ENCODE data around the gene ATN1. TPM values are rescaled to one million over a fixed set of nuclear protein-coding genes. Genes with fewer than 3 reads are reported as not detected.

ATN1 gene
- total and polyA plus RNA-seq, 9 of the 15 experiments (the other 6 are each of a cell fraction or from before 2014, with no cell fraction given), result 0.15 to 49.8 (median 2.7) TPM

DNA sequence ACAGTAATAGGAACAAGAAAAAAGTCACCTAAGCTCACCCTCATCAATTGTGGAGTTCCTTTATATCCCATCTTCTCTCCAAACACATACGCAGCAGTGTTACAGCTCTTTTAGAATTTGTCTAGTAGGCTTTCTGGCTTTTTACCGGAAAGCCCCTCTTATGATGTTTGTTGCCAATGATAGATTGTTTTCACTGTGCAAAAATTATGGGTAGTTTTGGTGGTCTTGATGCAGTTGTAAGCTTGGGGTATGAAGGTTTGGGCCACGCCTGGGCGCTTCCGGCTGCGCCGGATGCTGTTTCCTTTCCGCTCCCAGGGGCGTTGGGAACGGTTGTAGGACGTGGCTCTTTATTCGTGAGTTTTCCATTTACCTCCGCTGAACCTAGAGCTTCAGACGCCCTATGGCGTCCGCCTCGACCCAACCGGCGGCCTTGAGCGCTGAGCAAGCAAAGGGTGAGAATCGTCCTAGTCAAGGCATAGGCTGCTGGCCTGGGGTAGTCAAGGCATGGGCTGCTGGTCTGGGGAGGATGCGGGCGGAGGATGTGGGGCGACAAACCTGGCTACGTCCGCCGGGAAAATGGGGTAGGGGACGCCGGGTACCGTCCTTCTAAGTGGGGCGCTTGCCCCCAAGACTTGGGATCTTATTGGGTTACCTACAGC lies 16.1 kb downstream of the ATN1 start, which contains the start of the genes C12orf57 and RNU7-1 (continued):
- TF ChIP-seq, protein P1, sequence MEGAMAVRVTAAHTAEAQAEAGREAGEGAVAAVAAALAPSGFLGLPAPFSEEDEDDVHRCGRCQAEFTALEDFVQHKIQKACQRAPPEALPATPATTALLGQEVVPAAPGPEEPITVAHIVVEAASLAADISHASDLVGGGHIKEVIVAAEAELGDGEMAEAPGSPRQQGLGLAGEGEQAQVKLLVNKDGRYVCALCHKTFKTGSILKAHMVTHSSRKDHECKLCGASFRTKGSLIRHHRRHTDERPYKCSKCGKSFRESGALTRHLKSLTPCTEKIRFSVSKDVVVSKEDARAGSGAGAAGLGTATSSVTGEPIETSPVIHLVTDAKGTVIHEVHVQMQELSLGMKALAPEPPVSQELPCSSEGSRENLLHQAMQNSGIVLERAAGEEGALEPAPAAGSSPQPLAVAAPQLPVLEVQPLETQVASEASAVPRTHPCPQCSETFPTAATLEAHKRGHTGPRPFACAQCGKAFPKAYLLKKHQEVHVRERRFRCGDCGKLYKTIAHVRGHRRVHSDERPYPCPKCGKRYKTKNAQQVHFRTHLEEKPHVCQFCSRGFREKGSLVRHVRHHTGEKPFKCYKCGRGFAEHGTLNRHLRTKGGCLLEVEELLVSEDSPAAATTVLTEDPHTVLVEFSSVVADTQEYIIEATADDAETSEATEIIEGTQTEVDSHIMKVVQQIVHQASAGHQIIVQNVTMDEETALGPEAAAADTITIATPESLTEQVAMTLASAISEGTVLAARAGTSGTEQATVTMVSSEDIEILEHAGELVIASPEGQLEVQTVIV (CRISPR knock-in tag; IDR thresholded peaks at IDR 0.05; ENCODE audit: borderline replicate concordance), result peak; percentile 89
- TF ChIP-seq PURB (CRISPR knock-in tag; IDR thresholded peaks at IDR 0.05; ENCODE audit: low read depth) (no peak), SP1 (CRISPR knock-in tag; IDR thresholded peaks at IDR 0.05) (peak; percentile 67), ESRRA (IDR thresholded peaks at IDR 0.05; ENCODE audit: borderline replicate concordance, low read depth) (peak; percentile 34; the same call in 1 of the 2 replicates), CGGBP1 (CRISPR knock-in tag; IDR thresholded peaks at IDR 0.05) (peak; percentile 99), POLR2G (IDR thresholded peaks at IDR 0.05; ENCODE audit: low read depth, low read length) (peak; percentile 96; the same call in 1 of the 2 replicates), THAP7 (CRISPR knock-in tag; IDR thresholded peaks at IDR 0.05) (peak; percentile 96), ZNF583 (CRISPR knock-in tag; IDR thresholded peaks at IDR 0.05) (no peak), GABPB2 (CRISPR knock-in tag; conservative IDR thresholded peaks at IDR 0.05) (peak; percentile 95), ASH1L (IDR thresholded peaks at IDR 0.05; ENCODE audit: borderline replicate concordance, low read depth, partially characterized antibody) (peak; percentile 55), NR4A1 (CRISPR knock-in tag; IDR thresholded peaks at IDR 0.05) (no peak), NR4A1 (tag; IDR thresholded peaks at IDR 0.05) (no peak), ZNF561 (CRISPR knock-in tag; conservative IDR thresholded peaks at IDR 0.05) (peak; percentile 87), ADNP (tag; IDR thresholded peaks at IDR 0.05) (no peak), RBFOX2 (IDR thresholded peaks at IDR 0.05; ENCODE audit: low read depth, low read length) (no peak; the same call in 1 of the 2 replicates)
- TF ChIP-seq, protein P2, sequence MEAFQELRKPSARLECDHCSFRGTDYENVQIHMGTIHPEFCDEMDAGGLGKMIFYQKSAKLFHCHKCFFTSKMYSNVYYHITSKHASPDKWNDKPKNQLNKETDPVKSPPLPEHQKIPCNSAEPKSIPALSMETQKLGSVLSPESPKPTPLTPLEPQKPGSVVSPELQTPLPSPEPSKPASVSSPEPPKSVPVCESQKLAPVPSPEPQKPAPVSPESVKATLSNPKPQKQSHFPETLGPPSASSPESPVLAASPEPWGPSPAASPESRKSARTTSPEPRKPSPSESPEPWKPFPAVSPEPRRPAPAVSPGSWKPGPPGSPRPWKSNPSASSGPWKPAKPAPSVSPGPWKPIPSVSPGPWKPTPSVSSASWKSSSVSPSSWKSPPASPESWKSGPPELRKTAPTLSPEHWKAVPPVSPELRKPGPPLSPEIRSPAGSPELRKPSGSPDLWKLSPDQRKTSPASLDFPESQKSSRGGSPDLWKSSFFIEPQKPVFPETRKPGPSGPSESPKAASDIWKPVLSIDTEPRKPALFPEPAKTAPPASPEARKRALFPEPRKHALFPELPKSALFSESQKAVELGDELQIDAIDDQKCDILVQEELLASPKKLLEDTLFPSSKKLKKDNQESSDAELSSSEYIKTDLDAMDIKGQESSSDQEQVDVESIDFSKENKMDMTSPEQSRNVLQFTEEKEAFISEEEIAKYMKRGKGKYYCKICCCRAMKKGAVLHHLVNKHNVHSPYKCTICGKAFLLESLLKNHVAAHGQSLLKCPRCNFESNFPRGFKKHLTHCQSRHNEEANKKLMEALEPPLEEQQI (IDR thresholded peaks at IDR 0.05), result no peak

All from K562 (cell line).